HepG2 (cell line): ENCODE measurements around the gene PSRC1. TPM values are rescaled to one million over a fixed set of nuclear protein-coding genes. Genes with fewer than 3 reads are reported as not detected.

Source experiments
- AKAP8 ChIP-seq: sonication (generic); formaldehyde crosslinking; IDR thresholded peaks from 2 replicates; pipeline ENCODE4 v1.5.1; 2020; ENCODE audit warnings: mild to moderate bottlenecking, missing genetic modification reagents
- CEBPZ ChIP-seq: IDR thresholded peaks from 2 replicates; pipeline ENCODE4 v1.6.1; 2012; ENCODE audit warnings: low read length, improper control_type of control experiment
- CHD4 ChIP-seq: fragments of 200-600 bp; sonication (generic); IDR thresholded peaks from 2 replicates; pipeline ENCODE4 v1.7.0; 2017; ENCODE audit warnings: mild to moderate bottlenecking, low read length, borderline replicate concordance
- DDIT3 ChIP-seq: sonication (generic); formaldehyde crosslinking; IDR thresholded peaks from 2 replicates; pipeline ENCODE4 v1.4.0; 2020; ENCODE audit warnings: mild to moderate bottlenecking, missing genetic modification reagents
- HIVEP1 ChIP-seq: sonication (generic); formaldehyde crosslinking; IDR thresholded peaks from 2 replicates; pipeline ENCODE4 v1.4.0; 2020; ENCODE audit warnings: mild to moderate bottlenecking, missing genetic modification reagents
- HOXA7 ChIP-seq: sonication (generic); formaldehyde crosslinking; IDR thresholded peaks from 2 replicates; pipeline ENCODE4 v1.8.1; 2022; ENCODE audit warnings: mild to moderate bottlenecking, missing genetic modification reagents, moderate library complexity
- MED1 ChIP-seq: sonication (generic); formaldehyde crosslinking; IDR thresholded peaks from 2 replicates; pipeline ENCODE4 v1.4.0; 2020; ENCODE audit warnings: missing genetic modification reagents
- MED8 ChIP-seq: sonication (generic); formaldehyde crosslinking; IDR thresholded peaks from 2 replicates; pipeline ENCODE4 v1.8.1; 2023; ENCODE audit warnings: mild to moderate bottlenecking, missing genetic modification reagents; ENCODE audit not compliant: insufficient replicate concordance
- MYPOP ChIP-seq: sonication (generic); formaldehyde crosslinking; IDR thresholded peaks from 2 replicates; pipeline ENCODE4 v1.8.1; 2023; ENCODE audit warnings: mild to moderate bottlenecking, moderate library complexity, missing genetic modification reagents
- NPAS2 ChIP-seq: sonication (generic); formaldehyde crosslinking; IDR thresholded peaks from 2 replicates; pipeline ENCODE4 v1.8.0; 2022; ENCODE audit warnings: mild to moderate bottlenecking, missing genetic modification reagents, borderline replicate concordance
- RBAK ChIP-seq: sonication (generic); formaldehyde crosslinking; IDR thresholded peaks from 2 replicates; pipeline ENCODE4 v1.5.1; 2020; ENCODE audit warnings: mild to moderate bottlenecking, missing genetic modification reagents
- RELA ChIP-seq: sonication (generic); formaldehyde crosslinking; IDR thresholded peaks from 2 replicates; pipeline ENCODE4 v1.4.0; 2020; ENCODE audit warnings: missing genetic modification reagents
- SATB2 ChIP-seq: sonication (generic); formaldehyde crosslinking; IDR thresholded peaks from 2 replicates; pipeline ENCODE4 v1.5.0; 2020; ENCODE audit warnings: missing genetic modification reagents
- SP5 ChIP-seq: IDR thresholded peaks from 2 replicates; pipeline ENCODE4 v1.6.1; 2016; ENCODE audit warnings: low read depth, borderline replicate concordance
- ZFP36L1 ChIP-seq: sonication (generic); formaldehyde crosslinking; IDR thresholded peaks from 2 replicates; pipeline ENCODE4 v1.8.0; 2022; ENCODE audit warnings: mild to moderate bottlenecking, missing genetic modification reagents, moderate library complexity
- ZMAT3 ChIP-seq: sonication (generic); formaldehyde crosslinking; conservative IDR thresholded peaks from 2 replicates; pipeline ENCODE4 v1.7.0; 2021; ENCODE audit warnings: missing genetic modification reagents
- ZNF841 ChIP-seq: sonication (generic); formaldehyde crosslinking; IDR thresholded peaks from 2 replicates; pipeline ENCODE4 v1.8.1; 2023; ENCODE audit warnings: missing genetic modification reagents, borderline replicate concordance
- ZZZ3 ChIP-seq: sonication (generic); formaldehyde crosslinking; IDR thresholded peaks from 2 replicates; pipeline ENCODE4 v1.4.0; 2020; ENCODE audit warnings: missing genetic modification reagents, mild to moderate bottlenecking, borderline replicate concordance
- polyA plus RNA-seq, 8 experiments: library from polyadenylated mRNA; depleted of rRNA in 3 of 8; stranded (reverse) in 7 of 8; unstranded in 1 of 8; fragments of >200 nt; fragmentation: Illumina TruSeq in 4 of 8; extraction: Trizol in 4 of 8; gene quantifications; 2 replicates each; pipeline versions ENCODE4 v1.2.1 to v1.2.3, GENCODE V29; 2011 to 2016; ENCODE audit warnings: low read depth in 4 of 8, missing spikeins in 1 of 8, mixed read lengths in 1 of 8; ENCODE audit not compliant: insufficient read depth in 1 of 8
- total RNA-seq, 5 experiments: library from RNA; depleted of rRNA; stranded (reverse); fragments of >200 nt; fragmentation: Illumina TruSeq; extraction: Trizol; gene quantifications; 2 replicates each; pipeline ENCODE4 v1.2.3, GENCODE V29; 2016; ENCODE audit warnings: low read depth in 1 of 5
- TF ChIP-seq, protein P1 (sequence below): sonication (generic); formaldehyde crosslinking; IDR thresholded peaks from 2 replicates; pipeline ENCODE4 v1.9.0; 2022; ENCODE audit warnings: low read depth, missing genetic modification reagents
- TF ChIP-seq, protein P2 (sequence below): sonication (generic); formaldehyde crosslinking; IDR thresholded peaks from 2 replicates; pipeline ENCODE4 v1.5.0; 2020; ENCODE audit warnings: mild to moderate bottlenecking, missing genetic modification reagents
- TF ChIP-seq, protein P3 (sequence below): sonication (generic); formaldehyde crosslinking; IDR thresholded peaks from 2 replicates; pipeline ENCODE4 v1.8.0; 2022; ENCODE audit warnings: mild to moderate bottlenecking, missing genetic modification reagents, moderate library complexity

PSRC1 gene
- total and polyA plus RNA-seq, 2 of the 13 experiments (the other 11 are each of a cell fraction or from before 2014, with no cell fraction given): 28.6 to 30.3 TPM

GRCh38 chr1:109263597-109264378 is 19.2 kb downstream of the PSRC1 start (continued):
- 0 out of 2 replicates have a peak, but pooled peaks have one; percentile 53 for TF ChIP-seq MYPOP (CRISPR knock-in tag)
- TF ChIP-seq ZFP36L1: no peak
- TF ChIP-seq DDIT3 (CRISPR knock-in tag): no peak
- no peak for TF ChIP-seq ZMAT3
- TF ChIP-seq CHD4: no peak
- peak; percentile 87 for TF ChIP-seq AKAP8 (CRISPR knock-in tag)
- TF ChIP-seq NPAS2 (CRISPR knock-in tag): no peak
- no peak for TF ChIP-seq ZNF841 (CRISPR knock-in tag)
- peak; percentile 86 for TF ChIP-seq MED1 (CRISPR knock-in tag)
- TF ChIP-seq, protein P1, sequence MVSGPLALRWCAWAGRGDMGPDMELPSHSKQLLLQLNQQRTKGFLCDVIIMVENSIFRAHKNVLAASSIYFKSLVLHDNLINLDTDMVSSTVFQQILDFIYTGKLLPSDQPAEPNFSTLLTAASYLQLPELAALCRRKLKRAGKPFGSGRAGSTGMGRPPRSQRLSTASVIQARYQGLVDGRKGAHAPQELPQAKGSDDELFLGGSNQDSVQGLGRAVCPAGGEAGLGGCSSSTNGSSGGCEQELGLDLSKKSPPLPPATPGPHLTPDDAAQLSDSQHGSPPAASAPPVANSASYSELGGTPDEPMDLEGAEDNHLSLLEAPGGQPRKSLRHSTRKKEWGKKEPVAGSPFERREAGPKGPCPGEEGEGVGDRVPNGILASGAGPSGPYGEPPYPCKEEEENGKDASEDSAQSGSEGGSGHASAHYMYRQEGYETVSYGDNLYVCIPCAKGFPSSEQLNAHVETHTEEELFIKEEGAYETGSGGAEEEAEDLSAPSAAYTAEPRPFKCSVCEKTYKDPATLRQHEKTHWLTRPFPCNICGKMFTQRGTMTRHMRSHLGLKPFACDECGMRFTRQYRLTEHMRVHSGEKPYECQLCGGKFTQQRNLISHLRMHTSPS: peak; percentile 94
- 0 out of 2 replicates have a peak, but pooled peaks have one; percentile 28 for TF ChIP-seq RBAK (CRISPR knock-in tag)
- TF ChIP-seq SP5 (CRISPR knock-in tag): peak; percentile 55; the same call in 1 of the 2 replicates
- TF ChIP-seq ZZZ3 (CRISPR knock-in tag): peak; percentile 54; the same call in 1 of the 2 replicates
- TF ChIP-seq RELA (CRISPR knock-in tag): peak; percentile 87; the same call in 1 of the 2 replicates
- TF ChIP-seq HOXA7 (CRISPR knock-in tag): no peak
- no peak for TF ChIP-seq HIVEP1
- TF ChIP-seq MED8: no peak
- no peak for TF ChIP-seq CEBPZ
- TF ChIP-seq, protein P2, sequence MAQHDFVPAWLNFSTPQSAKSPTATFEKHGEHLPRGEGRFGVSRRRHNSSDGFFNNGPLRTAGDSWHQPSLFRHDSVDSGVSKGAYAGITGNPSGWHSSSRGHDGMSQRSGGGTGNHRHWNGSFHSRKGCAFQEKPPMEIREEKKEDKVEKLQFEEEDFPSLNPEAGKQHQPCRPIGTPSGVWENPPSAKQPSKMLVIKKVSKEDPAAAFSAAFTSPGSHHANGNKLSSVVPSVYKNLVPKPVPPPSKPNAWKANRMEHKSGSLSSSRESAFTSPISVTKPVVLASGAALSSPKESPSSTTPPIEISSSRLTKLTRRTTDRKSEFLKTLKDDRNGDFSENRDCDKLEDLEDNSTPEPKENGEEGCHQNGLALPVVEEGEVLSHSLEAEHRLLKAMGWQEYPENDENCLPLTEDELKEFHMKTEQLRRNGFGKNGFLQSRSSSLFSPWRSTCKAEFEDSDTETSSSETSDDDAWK (CRISPR knock-in tag): no peak
- TF ChIP-seq, protein P3, sequence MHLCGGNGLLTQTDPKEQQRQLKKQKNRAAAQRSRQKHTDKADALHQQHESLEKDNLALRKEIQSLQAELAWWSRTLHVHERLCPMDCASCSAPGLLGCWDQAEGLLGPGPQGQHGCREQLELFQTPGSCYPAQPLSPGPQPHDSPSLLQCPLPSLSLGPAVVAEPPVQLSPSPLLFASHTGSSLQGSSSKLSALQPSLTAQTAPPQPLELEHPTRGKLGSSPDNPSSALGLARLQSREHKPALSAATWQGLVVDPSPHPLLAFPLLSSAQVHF (CRISPR knock-in tag): no peak
- TF ChIP-seq SATB2 (CRISPR knock-in tag): no peak
